CD14-positive monocyte (primary cell): Measurements from ENCODE around the gene VEGFC. TPM values are rescaled to one million over a fixed set of nuclear protein-coding genes. Genes with fewer than 3 reads are reported as not detected.

Experiments
- DNase-seq, 3 donors: peaks; one replicate each; pipeline ENCODE4 v3.0.0-alpha.2; 2011 to 2022
- H2AFZ ChIP-seq: 2 replicates; pipeline ENCODE4 v1.6.0; 2012; ENCODE audit warnings: mild to moderate bottlenecking, low read depth, low read length, inconsistent platforms; ENCODE audit not compliant: insufficient read depth, poor library complexity, severe bottlenecking
- H3K27ac ChIP-seq, 2 donors: 1 replicate in 1 of 2; 2 replicates in 1 of 2; pipeline ENCODE4 v1.5.1; 2012 to 2013; ENCODE audit warnings: low read length in 2 of 2, control low read depth in 1 of 2, inconsistent platforms in 1 of 2, low read depth in 1 of 2, mild to moderate bottlenecking in 1 of 2
- H3K27me3 ChIP-seq, 2 donors: one replicate each; pipeline versions ENCODE4 v1.6.0 to v1.6.1; 2011 to 2013; ENCODE audit warnings: low read length in 2 of 2; ENCODE audit not compliant: control insufficient read depth in 2 of 2, insufficient read depth in 2 of 2
- H3K36me3 ChIP-seq, 2 donors: replicated peaks in 1 of 2; 1 replicate in 1 of 2; 2 replicates in 1 of 2; pipeline versions ENCODE4 v1.5.1 to v1.6.1; 2012 to 2013; ENCODE audit warnings: low read length in 2 of 2, control low read depth in 1 of 2, inconsistent platforms in 1 of 2, mild to moderate bottlenecking in 1 of 2; ENCODE audit not compliant: insufficient read depth in 2 of 2, control insufficient read depth in 1 of 2
- H3K4me1 ChIP-seq, 2 donors: 1 replicate in 1 of 2; 2 replicates in 1 of 2; pipeline versions ENCODE4 v1.5.1 to v1.6.1; 2012 to 2013; ENCODE audit warnings: low read length in 2 of 2, control low read depth in 1 of 2, inconsistent platforms in 1 of 2, mild to moderate bottlenecking in 1 of 2, moderate library complexity in 1 of 2; ENCODE audit not compliant: insufficient read depth in 2 of 2, control insufficient read depth in 1 of 2
- H3K4me2 ChIP-seq: replicated peaks from 2 replicates; pipeline ENCODE3; 2012; ENCODE audit warnings: low read length, moderate library complexity, mild to moderate bottlenecking; ENCODE audit not compliant: poor library complexity, severe bottlenecking; ENCODE audit errors: extremely low read depth
- H3K4me3 ChIP-seq, 3 experiments: fragments of 200-600 bp in 1 of 3; sonication (generic) in 1 of 3; replicated peaks in 1 of 3; 1 replicate in 2 of 3; 2 replicates in 1 of 3; pipeline ENCODE4 v1.5.1; 2011 to 2013; ENCODE audit warnings: low read length in 3 of 3, mild to moderate bottlenecking in 3 of 3, control low read depth in 2 of 3, low read depth in 2 of 3, inconsistent platforms in 1 of 3, moderate library complexity in 1 of 3
- H3K79me2 ChIP-seq: 2 replicates; pipeline ENCODE4 v1.6.0; 2012; ENCODE audit warnings: mild to moderate bottlenecking, control low read depth, inconsistent platforms, low read length, moderate library complexity; ENCODE audit not compliant: insufficient read depth
- H3K9ac ChIP-seq: 2 replicates; pipeline ENCODE4 v1.6.0; 2017; ENCODE audit warnings: low read length, mild to moderate bottlenecking; ENCODE audit not compliant: insufficient read depth, poor library complexity, severe bottlenecking
- H3K9me3 ChIP-seq, 2 donors: replicated peaks in 1 of 2; 1 replicate in 1 of 2; 2 replicates in 1 of 2; pipeline versions ENCODE4 v1.5.1 to v1.6.1; 2012 to 2013; ENCODE audit warnings: low read length in 2 of 2, control low read depth in 1 of 2; ENCODE audit not compliant: control insufficient read depth in 1 of 2, insufficient read depth in 1 of 2
- H4K20me1 ChIP-seq: 2 replicates; pipeline ENCODE4 v1.6.0; 2012; ENCODE audit warnings: mild to moderate bottlenecking, low read length, control low read depth, moderate library complexity; ENCODE audit not compliant: insufficient read depth
- H3K27ac Mint-ChIP-seq, 7 donors: one replicate each; pipeline ENCODE4 v1.8.0; 2020; ENCODE audit warnings: mild to moderate bottlenecking in 7 of 7, mixed read lengths in 7 of 7, moderate library complexity in 6 of 7, inconsistent platforms in 2 of 7
- H3K27me3 Mint-ChIP-seq, 3 donors: one replicate each; pipeline ENCODE4 v1.8.0; 2021 to 2022; ENCODE audit warnings: low read depth in 3 of 3, mild to moderate bottlenecking in 3 of 3, mixed read lengths in 3 of 3, moderate library complexity in 3 of 3, inconsistent platforms in 1 of 3
- H3K36me3 Mint-ChIP-seq, 2 donors: one replicate each; pipeline ENCODE4 v1.8.0; 2020; ENCODE audit warnings: mixed read lengths in 2 of 2, inconsistent platforms in 1 of 2, mild to moderate bottlenecking in 1 of 2
- H3K4me1 Mint-ChIP-seq: one replicate; pipeline ENCODE4 v1.8.0; 2020; ENCODE audit warnings: mild to moderate bottlenecking, mixed read lengths
- H3K4me3 Mint-ChIP-seq, 2 donors: one replicate each; pipeline ENCODE4 v1.8.0; 2020; ENCODE audit warnings: mild to moderate bottlenecking in 2 of 2, mixed read lengths in 2 of 2, moderate library complexity in 1 of 2
- H3K9me3 Mint-ChIP-seq, 7 donors: one replicate each; pipeline ENCODE4 v1.8.0; 2020 to 2022; ENCODE audit warnings: mixed read lengths in 7 of 7, mild to moderate bottlenecking in 6 of 7, moderate library complexity in 6 of 7, inconsistent platforms in 2 of 7
- CTCF ChIP-seq: fragments of 200-600 bp; IDR thresholded peaks from one replicate; pipeline ENCODE4 v1.8.0; 2022; ENCODE audit warnings: antibody characterized with exemption, mild to moderate bottlenecking
- WGBS: methylation state at CpG from one replicate; pipeline ENCODE4 v1.1.5; 2013; ENCODE audit warnings: missing lambda C conversion rate; ENCODE audit not compliant: insufficient coverage; 5-methylcytosine and 5-hydroxymethylcytosine counted together
- intact Hi-C, 2 donors: fragments of 100-400 bp; cut with micrococcal nuclease; formaldehyde crosslinking; loops; one replicate each; pipeline versions ENCODE4 v1.15.0 to v1.15.1; 2023
- polyA plus RNA-seq, 3 donors: library from polyadenylated mRNA; depleted of rRNA in 1 of 3; unstranded in 2 of 3; stranded (reverse) in 1 of 3; fragments of 300-500 nt in 2 of 3; fragments of >200 nt in 1 of 3; fragmentation: Illumina TruSeq in 2 of 3; gene quantifications; 1 replicate in 2 of 3; 2 replicates in 1 of 3; pipeline ENCODE4 v1.2.3, GENCODE V29; 2012 to 2021

Gene VEGFC
- polyA plus RNA-seq, 3 donors, result not detected

GRCh38 chr4:176778063-176778462 lies 14.7 kb downstream of the VEGFC start:
- no peak for TF ChIP-seq CTCF
- Histone ChIP-seq H3K79me2 (no peaks in the 10 kb centered on the region), H3K9me3 (no peaks in the 10 kb centered on the region), H3K4me2 (no peak overlapping the region), H2AFZ (no peak overlapping the region), H3K27ac (no peak overlapping the region), H3K36me3 (no peaks in the 10 kb centered on the region), H3K4me1 (no peaks in the 10 kb centered on the region), H3K27me3 (no peaks in the 10 kb centered on the region), H3K9ac (no peak overlapping the region), H3K4me3 (no peak overlapping the region), H4K20me1 (no peaks in the 10 kb centered on the region)
- H3K9me3 Mint-ChIP-seq, result no peaks in the 10 kb centered on the region
- no peak overlapping the region for H3K27ac Mint-ChIP-seq
- no peak overlapping the region for H3K4me3 Mint-ChIP-seq
- peaks cover 0 to 3% (median 2%) of the 10 kb centered on the region in 3 donors for H3K27me3 Mint-ChIP-seq
- no CpG with 5 or more reads among the region's 2 CpGs for WGBS
- H3K36me3 Mint-ChIP-seq, result no peaks in the 10 kb centered on the region
- DNase-seq, result no peak
- intact Hi-C loops, result no loop called here
- no peaks in the 10 kb centered on the region for H3K4me1 Mint-ChIP-seq

- no peak overlapping the region for H3K4me2 ChIP-seq
These were observed 17.4 kb downstream of the VEGFC start for GRCh38 chr4:176775338-176775737.

More at GRCh38 chr4:176775338-176775737, 17.4 kb downstream of the VEGFC start:
- H2AFZ ChIP-seq, result no peak overlapping the region
- Mint-ChIP-seq H3K4me3 (no peak overlapping the region), H3K27ac (no peak overlapping the region), H3K9me3 (no peaks in the 10 kb centered on the region), H3K27me3 (peaks cover 0 to 3% (median 2%) of the 10 kb centered on the region in 3 donors), H3K4me1 (no peaks in the 10 kb centered on the region), H3K36me3 (no peaks in the 10 kb centered on the region)
- H3K9me3 ChIP-seq, result no peaks in the 10 kb centered on the region
- DNase-seq, result no peak
- H3K36me3 ChIP-seq, result no peaks in the 10 kb centered on the region
- no peaks in the 10 kb centered on the region for H3K27me3 ChIP-seq
- H4K20me1 ChIP-seq, result no peaks in the 10 kb centered on the region
- no peak overlapping the region for H3K9ac ChIP-seq
- H3K4me3 ChIP-seq, result no peak overlapping the region
- H3K79me2 ChIP-seq, result no peaks in the 10 kb centered on the region
- TF ChIP-seq CTCF, result no peak
- no peak overlapping the region for H3K27ac ChIP-seq
- intact Hi-C loops, result no loop called here
- no peaks in the 10 kb centered on the region for H3K4me1 ChIP-seq
- no CpG with 5 or more reads among the region's 1 CpG for WGBS
